GM10266 (cell line): ENCODE data around the gene KREMEN2.
A peak's percentile ranks its signal among the peaks of the same experiment; 100 is the strongest.

Experiments used
- DNase-seq: peaks from one replicate; pipeline ENCODE4 v3.0.0; 2012; ENCODE audit errors: extremely low spot score
- CTCF ChIP-seq: IDR thresholded peaks from 2 replicates; pipeline ENCODE4 v1.5.1; 2012; ENCODE audit warnings: mild to moderate bottlenecking, low read depth; ENCODE audit not compliant: control insufficient read depth, insufficient read depth; ENCODE audit errors: missing control alignments

Gene KREMEN2

GRCh38 chr16:2962334-2963073 lies 1.6 kb upstream of the KREMEN2 start:
- DNase-seq, result no peak
- TF ChIP-seq CTCF, result no peak

- no peak for TF ChIP-seq CTCF
- DNase-seq, result peak; percentile 67
Measured at GRCh38 chr16:2963074-2963722, 877 bp upstream of the KREMEN2 start.

GRCh38 chr16:2964475-2965336 lies 631 bp downstream of the KREMEN2 start:
- peak; percentile 95 for DNase-seq

GRCh38 chr16:2966043-2966807 lies 2.1 kb downstream of the KREMEN2 start:
- no peak for TF ChIP-seq CTCF

More at GRCh38 chr16:2964475-2965336, 631 bp downstream of the KREMEN2 start:
- TF ChIP-seq CTCF, result no peak

GRCh38 chr16:2966808-2967191 lies 2.7 kb downstream of the KREMEN2 start:
- DNase-seq, result no peak
- TF ChIP-seq CTCF, result no peak

More at GRCh38 chr16:2966043-2966807, 2.1 kb downstream of the KREMEN2 start:
- DNase-seq, result no peak

GRCh38 chr16:2967211-2967631 lies 3.1 kb downstream of the KREMEN2 start:
- DNase-seq, result no peak
- TF ChIP-seq CTCF, result no peak
